ENCODE measurements around the gene ATP6V0E1.

Gene ATP6V0E1

DNA sequence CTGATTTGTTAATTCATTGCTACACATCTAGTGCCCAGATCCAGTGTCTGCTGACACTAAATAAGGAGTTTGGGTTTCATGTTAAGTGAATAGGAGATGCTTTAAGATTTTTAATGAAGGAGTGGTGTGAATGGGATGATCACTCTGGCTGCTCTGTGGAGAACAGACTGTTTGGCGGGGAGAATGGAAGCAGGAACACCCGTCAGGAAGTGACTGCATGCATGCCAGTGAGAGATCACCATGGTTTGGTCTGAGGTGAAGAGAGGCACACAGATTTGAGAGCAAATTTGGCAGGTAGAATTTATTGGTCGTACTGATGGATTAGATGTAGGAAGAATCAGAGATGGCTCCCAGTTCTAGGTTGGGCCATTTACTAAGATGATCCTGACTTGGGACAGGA, 19.8 kb downstream of the ATP6V0E1 start:
- peaks cover 28% of the 10 kb centered on the region for H3F3A ChIP-seq (ENCODE audit: insufficient read depth, low read length)
- peaks cover 19% of the 10 kb centered on the region for H4K20me1 ChIP-seq (ENCODE audit: insufficient read depth, low read length)
- DNase-seq: no peak
- no peak overlapping the region for H3K4me2 ChIP-seq (ENCODE audit: low read depth, low read length)
- H3K27me3 ChIP-seq (replicated peaks; ENCODE audit: insufficient read depth, low read length): no peaks in the 10 kb centered on the region
- no peak overlapping the region for H3K27ac ChIP-seq (ENCODE audit: low read length)
- no peak overlapping the region for H3K4me3 ChIP-seq (ENCODE audit: low read length)
- TF ChIP-seq CTCF (IDR thresholded peaks at IDR 0.05; ENCODE audit: low read length) (no peak), EZH2phosphoT487 (IDR thresholded peaks at IDR 0.05; ENCODE audit: low read length) (no peak), EZH2 (optimal IDR thresholded peaks at IDR 0.05; ENCODE audit: low read depth, low read length) (no peak)
- H3K79me2 ChIP-seq (ENCODE audit: low read length): peaks cover 100% of the 10 kb centered on the region
- H2AFZ ChIP-seq (ENCODE audit: low read length): no peak overlapping the region
- no peaks in the 10 kb centered on the region; the same call in 1 of the 2 replicates for H3K36me3 ChIP-seq (replicated peaks; ENCODE audit: insufficient read depth, low read length)
- H3K9me2 ChIP-seq (replicated peaks; ENCODE audit: insufficient read depth, low read length): no peaks in the 10 kb centered on the region
- no peaks in the 10 kb centered on the region for H3K9me3 ChIP-seq (replicated peaks; ENCODE audit: insufficient read depth, low read length)
- H3K4me1 ChIP-seq (ENCODE audit: low read length): peaks cover 34% of the 10 kb centered on the region
- H3K9ac ChIP-seq (ENCODE audit: low read length): no peak overlapping the region

GRCh38 chr5:173004013-173004412, 20.4 kb downstream of the ATP6V0E1 start:
- no peaks in the 10 kb centered on the region; the same call in 1 of the 2 replicates for H3K36me3 ChIP-seq (replicated peaks; ENCODE audit: insufficient read depth, low read length)
- no peaks in the 10 kb centered on the region for H3K27me3 ChIP-seq (replicated peaks; ENCODE audit: insufficient read depth, low read length)
- no peaks in the 10 kb centered on the region for H3K9me3 ChIP-seq (replicated peaks; ENCODE audit: insufficient read depth, low read length)
- H3K4me3 ChIP-seq (ENCODE audit: low read length): no peak overlapping the region
- H2AFZ ChIP-seq (ENCODE audit: low read length): no peak overlapping the region
- TF ChIP-seq EZH2 (optimal IDR thresholded peaks at IDR 0.05; ENCODE audit: low read depth, low read length): no peak
- no peak for TF ChIP-seq EZH2phosphoT487 (IDR thresholded peaks at IDR 0.05; ENCODE audit: low read length)
- no peak for TF ChIP-seq CTCF (IDR thresholded peaks at IDR 0.05; ENCODE audit: low read length)
- no peak overlapping the region for H3K4me2 ChIP-seq (ENCODE audit: low read depth, low read length)
- H3F3A ChIP-seq (ENCODE audit: insufficient read depth, low read length): peaks cover 28% of the 10 kb centered on the region
- no peak overlapping the region for H3K27ac ChIP-seq (ENCODE audit: low read length)
- DNase-seq: no peak
- peaks cover 34% of the 10 kb centered on the region for H3K4me1 ChIP-seq (ENCODE audit: low read length)
- H4K20me1 ChIP-seq (ENCODE audit: insufficient read depth, low read length): peaks cover 19% of the 10 kb centered on the region
- H3K79me2 ChIP-seq (ENCODE audit: low read length): peaks cover 97% of the 10 kb centered on the region
- H3K9me2 ChIP-seq (replicated peaks; ENCODE audit: insufficient read depth, low read length): no peaks in the 10 kb centered on the region
- no peak overlapping the region for H3K9ac ChIP-seq (ENCODE audit: low read length)

- H3K79me2 ChIP-seq (ENCODE audit: low read length): peaks cover 97% of the 10 kb centered on the region
- no peak overlapping the region for H3K9ac ChIP-seq (ENCODE audit: low read length)
- peaks cover 19% of the 10 kb centered on the region for H4K20me1 ChIP-seq (ENCODE audit: insufficient read depth, low read length)
- H3F3A ChIP-seq (ENCODE audit: insufficient read depth, low read length): peaks cover 25% of the 10 kb centered on the region
- H3K27ac ChIP-seq (ENCODE audit: low read length): no peak overlapping the region
- no peak overlapping the region for H3K4me2 ChIP-seq (ENCODE audit: low read depth, low read length)
- H3K9me2 ChIP-seq (replicated peaks; ENCODE audit: insufficient read depth, low read length): no peaks in the 10 kb centered on the region
- TF ChIP-seq CTCF (IDR thresholded peaks at IDR 0.05; ENCODE audit: low read length) (no peak), EZH2phosphoT487 (IDR thresholded peaks at IDR 0.05; ENCODE audit: low read length) (no peak), EZH2 (optimal IDR thresholded peaks at IDR 0.05; ENCODE audit: low read depth, low read length) (no peak)
- H3K36me3 ChIP-seq (replicated peaks; ENCODE audit: insufficient read depth, low read length): no peaks in the 10 kb centered on the region; the same call in 1 of the 2 replicates
- H3K9me3 ChIP-seq (replicated peaks; ENCODE audit: insufficient read depth, low read length): no peaks in the 10 kb centered on the region
- H3K27me3 ChIP-seq (replicated peaks; ENCODE audit: insufficient read depth, low read length): no peaks in the 10 kb centered on the region
- H3K4me1 ChIP-seq (ENCODE audit: low read length): peaks cover 31% of the 10 kb centered on the region
- no peak for DNase-seq
- H3K4me3 ChIP-seq (ENCODE audit: low read length): no peak overlapping the region
- no peak overlapping the region for H2AFZ ChIP-seq (ENCODE audit: low read length)
These were observed 20.9 kb downstream of the ATP6V0E1 start for GRCh38 chr5:173004447-173004846.
